GM18517 (cell line): ENCODE measurements around the gene CDC37L1.
"Not testable (repeated sequence)": the region's sequence is repeated elsewhere in the genome, so short reads cannot be mapped to it uniquely, and the experiment has no call there.

Source experiments
- ATAC-seq: cut with Tn5 transposase; IDR thresholded peaks from one replicate; pipeline ENCODE4 v1.9.1; 2021; ENCODE audit warnings: mild to moderate bottlenecking, moderate library complexity; ENCODE audit not compliant: unreplicated experiment

The CDC37L1 gene

DNA sequence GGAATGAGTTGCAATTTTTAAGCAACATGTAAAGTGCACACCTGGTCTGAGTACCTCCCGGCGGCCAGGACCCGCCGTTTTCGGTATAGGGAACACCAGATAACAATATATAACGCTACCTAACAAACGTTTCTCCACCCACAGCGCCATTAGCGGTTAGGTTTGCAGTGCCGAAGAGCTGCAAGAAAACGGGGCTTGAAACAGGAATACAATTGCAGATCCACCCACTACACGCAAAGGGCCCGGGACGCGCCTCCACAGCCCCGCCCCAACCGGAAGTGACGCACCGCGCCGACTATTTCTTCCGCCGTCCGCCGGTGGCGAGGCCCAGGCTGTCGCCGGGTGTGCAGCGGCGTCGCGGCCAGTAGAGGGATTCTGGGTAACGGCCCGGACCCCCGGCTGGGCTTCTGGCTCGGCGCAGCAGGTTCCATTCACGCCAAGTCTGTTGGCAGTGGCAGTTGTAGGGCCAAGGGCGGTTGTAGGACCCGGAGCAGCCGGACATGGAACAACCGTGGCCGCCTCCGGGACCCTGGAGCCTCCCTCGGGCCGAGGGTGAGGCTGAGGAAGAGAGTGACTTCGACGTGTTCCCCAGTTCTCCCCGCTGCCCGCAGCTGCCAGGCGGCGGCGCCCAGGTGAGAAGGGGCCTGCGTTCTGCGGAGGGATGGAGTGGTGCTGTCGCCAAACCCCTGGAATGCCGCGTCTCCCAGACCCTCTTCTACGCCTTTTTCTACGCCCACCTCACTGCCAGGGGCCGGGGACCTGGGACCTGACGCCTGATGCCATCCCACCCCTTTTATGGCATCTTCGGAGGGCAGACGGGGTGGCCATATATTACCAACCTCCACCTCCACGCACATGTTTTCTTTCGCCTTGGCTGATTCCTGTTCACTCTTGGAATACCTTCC is at the start of gene CDC37L1:
Gene CDC37L1 (plus strand): TSS at position 302 of the 905 bp plus-strand sequence. CDS start 199 bp downstream, at position 501.
- ATAC-seq = peak; percentile 93

DNA sequence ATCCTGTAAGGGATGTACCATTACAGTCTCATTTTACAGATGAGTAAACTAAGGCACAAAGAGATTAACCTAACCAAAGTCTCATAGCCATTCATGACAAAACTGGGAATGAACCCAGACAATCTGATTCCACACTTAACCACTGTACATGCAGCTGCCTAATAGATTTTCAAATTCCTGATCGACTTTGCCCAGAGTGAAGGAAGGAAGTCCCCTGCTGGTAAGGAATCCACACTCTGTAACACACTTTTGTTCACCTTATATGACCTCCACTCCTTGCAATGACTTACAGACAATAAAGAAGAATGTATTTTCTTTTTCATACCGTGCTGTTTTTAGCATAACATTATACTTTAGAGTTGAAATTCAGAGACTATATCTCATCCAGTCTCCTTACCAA is 48.5 kb upstream of the CDC37L1 start:
- ATAC-seq = no peak

GRCh38 chr9:4638968-4639367 is 40.4 kb upstream of the CDC37L1 start:
- ATAC-seq = no peak

DNA sequence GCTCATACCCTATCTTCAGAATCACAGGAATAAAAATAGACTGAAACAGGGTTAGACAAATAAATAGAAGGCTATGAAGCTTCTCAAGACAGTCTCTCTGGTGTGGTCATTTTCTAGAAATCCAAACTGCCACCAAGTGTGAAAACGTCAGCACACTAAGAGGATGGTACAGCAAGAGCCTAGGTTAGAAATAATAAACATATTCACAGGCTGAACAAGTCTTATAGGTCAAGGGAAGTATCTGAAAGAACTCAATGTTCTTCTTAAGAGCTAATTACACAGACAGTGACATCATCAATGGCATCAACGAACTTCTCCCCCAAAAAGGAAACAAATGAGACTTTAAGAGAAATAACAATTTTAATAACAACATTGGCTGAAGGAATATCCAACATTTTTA is 39.9 kb upstream of the CDC37L1 start:
- no peak for ATAC-seq

- ATAC-seq = no peak
Observed at GRCh38 chr9:4640027-4640426, 39.3 kb upstream of the CDC37L1 start.

DNA sequence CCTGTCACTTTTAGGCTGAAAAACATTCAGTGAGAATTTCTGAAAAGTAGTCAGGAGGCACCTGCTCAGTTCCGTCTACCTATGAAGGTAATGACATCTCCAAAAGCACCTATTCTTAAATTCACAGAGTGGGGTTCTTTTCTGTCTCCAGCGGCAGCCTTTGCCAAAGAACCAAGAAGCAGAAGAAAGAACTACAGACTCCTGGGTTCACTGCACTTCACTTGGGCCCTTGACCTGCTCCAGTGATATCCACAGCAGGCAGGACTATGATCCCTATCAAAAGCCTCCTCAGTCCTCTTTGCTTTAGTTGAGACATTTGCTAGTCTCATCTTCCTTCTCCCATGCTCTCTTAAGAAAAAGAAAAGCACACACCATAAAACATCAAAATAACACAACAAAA is 37.0 kb upstream of the CDC37L1 start:
- ATAC-seq = no peak

DNA sequence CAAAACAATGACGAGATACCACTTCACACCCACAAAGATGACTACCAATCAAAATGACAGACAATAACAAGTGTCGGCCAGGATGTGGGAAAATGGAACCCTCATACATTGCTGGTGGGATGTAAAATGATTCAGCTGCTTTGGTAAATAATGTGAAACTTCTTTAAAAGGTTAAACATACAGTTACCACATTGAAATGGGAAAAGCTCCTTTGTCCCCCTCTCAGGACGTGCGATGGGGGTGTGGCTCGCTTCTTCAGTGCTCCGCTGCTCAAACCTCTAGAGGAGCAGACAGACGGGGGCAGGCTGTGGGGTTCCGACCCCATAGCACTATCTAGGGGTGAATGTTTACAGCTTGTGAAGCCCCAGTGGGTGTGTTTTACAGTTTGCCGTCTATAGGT is 25.3 kb upstream of the CDC37L1 start:
- no peak for ATAC-seq

- no peak for ATAC-seq
Observed at GRCh38 chr9:4654538-4654937, 24.8 kb upstream of the CDC37L1 start.

DNA sequence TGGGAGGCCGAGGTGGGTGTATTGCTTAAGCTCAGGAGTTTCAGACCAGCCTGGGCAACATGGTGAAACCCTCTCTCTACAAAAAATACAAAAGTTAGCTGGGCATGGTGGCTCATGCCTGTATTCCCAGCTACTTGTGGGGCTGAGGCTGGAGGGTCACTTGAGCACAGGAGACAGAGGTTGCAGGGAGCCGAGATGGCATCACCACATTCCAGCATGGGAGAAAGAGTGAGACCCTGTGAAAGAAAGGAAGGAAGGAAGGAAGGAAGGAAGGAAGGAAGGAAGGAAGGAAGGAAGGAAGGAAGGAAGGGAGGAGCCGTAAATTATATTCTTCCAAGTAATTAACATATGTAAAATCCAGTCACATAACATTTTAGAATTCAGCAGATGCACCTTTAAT is 23.2 kb upstream of the CDC37L1 start:
- ATAC-seq = not testable (repeated sequence)

DNA sequence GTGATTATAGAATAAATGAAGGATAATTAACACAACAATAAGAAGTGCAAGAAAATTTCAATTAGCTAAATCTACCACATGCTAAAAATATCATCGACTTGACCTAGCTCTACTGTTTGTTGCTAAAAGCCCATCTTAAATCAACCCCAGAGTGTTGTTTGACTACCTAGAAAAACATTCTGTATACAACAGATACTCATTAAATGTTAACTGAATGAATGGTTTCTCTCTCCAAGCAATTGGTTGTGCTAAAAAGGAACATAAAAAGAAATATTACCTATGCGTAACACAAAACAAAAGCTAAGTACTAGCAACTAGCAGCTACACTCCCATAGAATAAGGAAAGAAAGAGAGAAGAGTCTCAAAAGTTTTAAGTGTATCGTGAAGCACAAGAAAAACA is 22.7 kb upstream of the CDC37L1 start:
- no peak for ATAC-seq

DNA sequence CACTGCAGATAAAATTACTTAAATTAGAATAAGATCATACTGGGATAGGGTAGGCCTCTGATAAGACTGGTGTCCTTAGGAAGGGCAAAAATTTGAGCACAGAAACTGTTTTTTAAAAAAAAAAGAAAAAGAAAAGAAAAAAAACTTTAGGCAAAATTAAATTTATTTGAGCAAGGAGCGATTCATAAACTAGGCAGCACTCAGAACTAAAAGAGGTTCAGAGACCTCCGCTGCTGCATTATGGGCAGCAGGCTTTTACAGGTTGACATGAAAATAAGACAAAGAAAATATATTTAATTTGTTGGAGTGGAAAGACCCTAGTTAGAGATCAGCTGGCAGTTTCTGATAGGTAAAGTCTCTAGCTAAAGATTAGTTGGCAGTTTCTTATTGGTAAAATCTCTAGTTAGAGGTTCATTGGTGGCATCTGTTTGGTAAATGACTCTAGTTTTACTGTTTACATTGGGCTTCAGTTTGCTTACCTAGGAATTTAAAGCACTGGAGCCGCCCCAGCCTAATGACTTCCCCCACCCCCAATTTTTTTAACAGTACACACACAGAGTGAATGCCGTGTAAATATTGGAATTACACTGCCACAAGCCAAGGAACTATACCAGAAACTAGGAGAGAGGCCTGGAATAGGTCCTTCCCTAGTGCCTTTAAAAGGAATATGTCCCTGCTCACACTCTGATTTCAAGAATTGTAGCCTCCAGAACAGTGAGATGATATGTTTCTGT is 21.8 kb upstream of the CDC37L1 start:
- ATAC-seq = no peak

- not testable (repeated sequence) for ATAC-seq
Observed at GRCh38 chr9:4660665-4661064, 18.7 kb upstream of the CDC37L1 start.

DNA sequence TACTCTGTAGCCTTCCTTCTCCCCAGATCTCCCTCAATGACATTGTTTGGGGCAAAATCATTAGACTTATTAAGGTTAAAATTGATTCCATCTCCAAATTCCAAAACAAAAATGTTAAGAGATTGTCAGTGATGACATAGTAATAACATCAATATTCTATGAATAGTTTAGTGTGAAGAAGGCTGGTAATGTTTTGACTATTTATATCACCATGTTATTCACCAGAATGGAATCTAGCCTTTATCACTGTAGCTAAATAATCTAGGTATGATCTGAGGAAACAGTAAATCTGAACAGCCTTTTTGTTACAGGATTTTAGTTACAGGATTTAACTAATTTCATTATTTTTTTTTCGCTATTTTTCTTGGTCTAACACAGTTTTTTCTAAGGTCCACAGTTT is 18.2 kb upstream of the CDC37L1 start:
- no peak for ATAC-seq

DNA sequence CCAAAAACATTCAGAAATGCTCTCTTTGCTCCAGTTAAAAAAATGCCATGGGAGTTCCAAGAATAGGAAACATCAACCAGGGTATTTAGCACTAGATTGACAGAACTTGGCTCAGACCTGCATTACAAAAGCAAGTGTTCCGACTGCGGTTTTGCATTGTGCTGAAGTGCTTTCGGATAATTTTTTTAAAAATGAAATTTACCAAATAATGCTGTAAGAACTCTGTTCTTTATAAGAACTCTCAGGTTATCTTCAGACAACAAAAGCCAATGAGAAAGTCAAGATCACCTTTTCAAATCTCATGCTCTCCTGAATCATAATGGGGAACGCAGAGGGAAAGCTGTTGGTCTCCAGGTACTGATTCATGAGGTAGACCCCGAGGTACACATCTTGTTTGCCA is 17.8 kb upstream of the CDC37L1 start:
- ATAC-seq = peak; percentile 8

- peak; percentile 89 for ATAC-seq
Observed at GRCh38 chr9:4662108-4662988, 17.0 kb upstream of the CDC37L1 start, which contains the start of gene PLPP6. PLPP6 (plus strand) TSS chr9:4662294; CDS start chr9:4662376, 82 bp downstream.

GRCh38 chr9:4662989-4663792 is 16.2 kb upstream of the CDC37L1 start:
- ATAC-seq = no peak

DNA sequence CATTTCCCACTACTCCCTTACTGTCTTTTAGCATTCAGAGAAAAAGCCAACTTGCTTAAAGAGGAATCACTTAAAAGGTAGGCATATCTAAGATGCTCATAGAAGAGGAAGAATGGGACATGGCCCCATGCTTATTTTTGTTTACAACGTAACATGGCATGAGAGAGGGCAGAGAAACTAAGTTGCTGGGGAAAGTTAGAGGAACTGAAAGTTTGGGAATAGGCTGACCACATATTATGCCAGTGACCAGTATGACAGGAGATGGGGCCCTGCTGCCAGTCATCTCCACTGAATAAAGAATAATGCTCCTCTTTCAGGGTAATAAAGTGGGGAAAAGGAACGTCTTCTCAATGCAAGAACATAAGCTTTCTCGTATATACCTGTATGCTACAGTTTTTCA is 15.4 kb upstream of the CDC37L1 start:
- ATAC-seq = no peak

- ATAC-seq = no peak
Observed at GRCh38 chr9:4665357-4665756, 14.0 kb upstream of the CDC37L1 start.

GRCh38 chr9:4666042-4666699 is 13.2 kb upstream of the CDC37L1 start, which contains the start of gene SPATA6L:
SPATA6L (minus strand) TSS chr9:4666480; CDS start chr9:4666250, 230 bp downstream.
- ATAC-seq = no peak
